HEK293T (cell line): ENCODE measurements around the gene EBP.
"Not testable (repeated sequence)": the region's sequence is repeated elsewhere in the genome, so short reads cannot be mapped to it uniquely, and the experiment has no call there.

Source experiments
- CTCF ChIA-PET: fragments of 350-600 bp; formaldehyde crosslinking; extraction: SDS; loops from one replicate; lab custom pipeline; 2021; ENCODE audit warnings: antibody characterized with exemption, inconsistent platforms; lab: Yijun Ruan, JAX
- POLR2A ChIA-PET: fragments of 350-600 bp; formaldehyde crosslinking; extraction: SDS; loops from one replicate; lab custom pipeline; 2020; ENCODE audit warnings: antibody characterized with exemption, inconsistent platforms; lab: Yijun Ruan, JAX
- DNase-seq: peaks from one replicate; pipeline ENCODE4 v3.0.0; 2012; ENCODE audit warnings: mixed read lengths; ENCODE audit errors: extremely low spot score
- ARNT ChIP-seq: fragments of 450-650 bp; IDR thresholded peaks from 2 replicates; pipeline ENCODE4 v1.6.1; 2017; ENCODE audit warnings: mild to moderate bottlenecking
- BHLHE40 ChIP-seq: fragments of 450-650 bp; IDR thresholded peaks from 2 replicates; pipeline ENCODE4 v1.6.1; 2016; ENCODE audit warnings: mild to moderate bottlenecking, moderate library complexity, borderline replicate concordance
- CTBP1 ChIP-seq: fragments of 450-650 bp; IDR thresholded peaks from 2 replicates; pipeline ENCODE4 v1.6.1; 2016; ENCODE audit warnings: borderline replicate concordance
- ELF4 ChIP-seq: fragments of 450-650 bp; IDR thresholded peaks from 2 replicates; pipeline ENCODE4 v1.6.1; 2017; ENCODE audit warnings: antibody characterized with exemption
- FOXA1 ChIP-seq: fragments of 450-650 bp; IDR thresholded peaks from 2 replicates; pipeline ENCODE4 v1.6.1; 2016; ENCODE audit warnings: mild to moderate bottlenecking
- FOXK2 ChIP-seq: fragments of 450-650 bp; IDR thresholded peaks from 2 replicates; pipeline ENCODE4 v1.6.1; 2016; ENCODE audit warnings: mild to moderate bottlenecking
- FOXM1 ChIP-seq: fragments of 450-650 bp; IDR thresholded peaks from 2 replicates; pipeline ENCODE4 v1.6.1; 2017; ENCODE audit warnings: mild to moderate bottlenecking, borderline replicate concordance
- HDGF ChIP-seq: fragments of 450-650 bp; IDR thresholded peaks from 2 replicates; pipeline ENCODE4 v1.6.1; 2017; ENCODE audit warnings: antibody characterized with exemption, borderline replicate concordance
- L3MBTL2 ChIP-seq: fragments of 450-650 bp; conservative IDR thresholded peaks from 2 replicates; pipeline ENCODE4 v1.6.1; 2016; ENCODE audit warnings: mild to moderate bottlenecking
- LEF1 ChIP-seq: fragments of 450-650 bp; IDR thresholded peaks from 2 replicates; pipeline ENCODE4 v1.6.1; 2017; ENCODE audit warnings: mild to moderate bottlenecking, borderline replicate concordance
- NFRKB ChIP-seq: fragments of 450-650 bp; IDR thresholded peaks from 2 replicates; pipeline ENCODE4 v1.6.1; 2016; ENCODE audit warnings: mild to moderate bottlenecking, moderate library complexity
- SP1 ChIP-seq: fragments of 450-650 bp; IDR thresholded peaks from 2 replicates; pipeline ENCODE4 v1.6.1; 2017
- SUZ12 ChIP-seq: fragments of 450-650 bp; IDR thresholded peaks from 2 replicates; pipeline ENCODE4 v1.6.1; 2016; ENCODE audit warnings: mild to moderate bottlenecking
- TARDBP ChIP-seq: fragments of 450-650 bp; IDR thresholded peaks from 2 replicates; pipeline ENCODE4 v1.6.1; 2016
- ZNF384 ChIP-seq: fragments of 450-650 bp; IDR thresholded peaks from 2 replicates; pipeline ENCODE4 v1.6.1; 2016
- TF ChIP-seq, protein P1 (sequence below): fragments of 450-650 bp; IDR thresholded peaks from 2 replicates; pipeline ENCODE4 v1.6.1; 2016

EBP gene

DNA sequence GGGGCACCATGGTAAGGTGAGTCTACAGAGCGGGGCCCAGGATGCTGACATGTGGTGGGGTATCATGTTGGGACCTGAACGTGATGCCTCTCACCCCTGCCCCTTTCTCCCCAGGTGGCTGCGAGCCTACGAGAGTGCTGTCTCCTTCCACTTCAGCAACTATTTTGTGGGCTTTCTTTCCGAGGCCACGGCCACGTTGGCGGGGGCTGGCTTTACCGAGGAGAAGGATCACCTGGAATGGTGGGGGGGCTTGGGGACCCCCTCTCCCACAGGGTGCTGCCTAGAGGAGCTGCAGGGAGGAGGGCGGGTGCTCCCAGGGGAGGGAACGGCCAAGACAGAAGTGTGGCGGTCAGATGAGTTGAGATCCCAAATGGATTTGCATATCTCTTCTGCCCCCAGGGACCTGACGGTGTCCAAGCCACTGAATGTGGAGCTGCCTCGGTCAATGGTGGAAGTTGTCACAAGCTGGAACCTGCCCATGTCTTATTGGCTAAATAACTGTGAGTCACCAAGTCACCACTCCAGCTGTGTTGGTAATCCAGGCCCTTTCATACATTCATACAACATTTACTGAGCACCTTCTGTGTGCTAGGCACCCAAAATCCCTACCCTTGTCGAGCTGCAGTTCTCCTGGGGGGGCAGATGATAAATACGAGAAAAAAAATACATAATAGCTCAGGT lies 7.3 kb upstream of the EBP start:
- TF ChIP-seq FOXM1 (no peak), ZNF384 (no peak), SP1 (no peak), TARDBP (no peak), FOXA1 (no peak), ELF4 (no peak), CTBP1 (no peak), BHLHE40 (no peak), LEF1 (no peak), HDGF (no peak), FOXK2 (no peak), SUZ12 (no peak), L3MBTL2 (no peak), NFRKB (no peak), ARNT (no peak)
- TF ChIP-seq, protein P1, sequence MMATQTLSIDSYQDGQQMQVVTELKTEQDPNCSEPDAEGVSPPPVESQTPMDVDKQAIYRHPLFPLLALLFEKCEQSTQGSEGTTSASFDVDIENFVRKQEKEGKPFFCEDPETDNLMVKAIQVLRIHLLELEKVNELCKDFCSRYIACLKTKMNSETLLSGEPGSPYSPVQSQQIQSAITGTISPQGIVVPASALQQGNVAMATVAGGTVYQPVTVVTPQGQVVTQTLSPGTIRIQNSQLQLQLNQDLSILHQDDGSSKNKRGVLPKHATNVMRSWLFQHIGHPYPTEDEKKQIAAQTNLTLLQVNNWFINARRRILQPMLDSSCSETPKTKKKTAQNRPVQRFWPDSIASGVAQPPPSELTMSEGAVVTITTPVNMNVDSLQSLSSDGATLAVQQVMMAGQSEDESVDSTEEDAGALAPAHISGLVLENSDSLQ, result no peak
- CTCF ChIA-PET, result no interaction called here
- DNase-seq, result no peak
- POLR2A ChIA-PET, result interaction anchor here (0.6 kb wide), 1 partner anchor 309 kb away, joined by 3 read pairs; no protein-coding TSS in a partner anchor

DNA sequence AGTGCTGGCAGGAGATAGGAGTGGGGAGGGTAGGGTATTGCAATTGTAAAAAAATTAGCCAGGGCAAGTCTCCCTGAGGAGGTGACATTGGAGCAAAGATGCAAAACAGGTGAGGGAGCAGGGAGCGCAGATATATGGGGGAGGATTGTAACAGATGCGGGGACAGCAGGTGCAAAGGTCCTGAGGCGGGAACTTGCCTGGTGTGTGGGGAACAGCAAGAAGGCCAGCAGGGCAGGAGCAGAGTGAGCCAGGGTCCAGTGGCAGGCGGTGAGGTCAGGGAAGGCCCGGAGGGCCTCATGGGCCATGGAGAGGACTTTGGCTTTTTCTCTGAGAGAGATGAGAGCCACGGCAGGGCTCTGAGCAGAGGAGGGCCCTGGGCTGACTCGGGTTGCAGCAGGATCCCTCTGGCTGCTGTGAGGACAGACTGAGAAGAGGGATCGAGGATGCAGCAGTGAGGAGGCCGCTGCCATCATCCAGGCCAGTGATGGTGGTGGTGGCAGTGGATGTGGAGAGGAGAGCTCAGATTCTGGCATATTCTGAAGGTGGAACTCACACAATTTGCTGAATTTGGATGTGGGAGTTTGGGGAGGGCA lies 6.6 kb upstream of the EBP start:
- DNase-seq, result no peak
- CTCF ChIA-PET, result no interaction called here
- POLR2A ChIA-PET, result no interaction called here
- TF ChIP-seq LEF1, result no peak
- TF ChIP-seq, protein P1, result no peak
- no peak for TF ChIP-seq BHLHE40
- no peak for TF ChIP-seq FOXM1
- TF ChIP-seq SP1, result no peak
- no peak for TF ChIP-seq NFRKB
- no peak for TF ChIP-seq FOXK2
- TF ChIP-seq SUZ12, result no peak
- no peak for TF ChIP-seq ARNT
- TF ChIP-seq ELF4, result no peak
- TF ChIP-seq CTBP1, result no peak
- TF ChIP-seq ZNF384, result no peak
- no peak for TF ChIP-seq FOXA1
- TF ChIP-seq L3MBTL2, result no peak
- TF ChIP-seq HDGF, result no peak
- no peak for TF ChIP-seq TARDBP

DNA sequence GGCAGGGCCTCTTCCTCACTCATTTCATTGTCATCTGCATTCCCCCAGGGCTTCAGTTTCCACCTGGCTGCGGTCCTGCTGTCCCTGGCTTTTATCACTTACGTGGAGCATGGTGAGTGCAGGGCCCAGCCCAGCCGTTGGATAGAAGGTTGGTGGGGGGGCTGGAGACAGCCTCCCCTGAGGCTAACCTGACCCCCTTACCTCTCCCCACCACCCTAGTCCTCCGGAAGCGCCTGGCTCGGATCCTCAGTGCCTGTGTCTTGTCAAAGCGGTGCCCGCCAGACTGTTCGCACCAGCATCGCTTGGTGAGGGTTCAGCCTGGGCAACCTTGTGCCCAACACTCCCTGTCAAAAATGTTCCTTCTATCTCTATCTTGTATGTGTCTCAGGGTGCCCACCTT lies 5.8 kb upstream of the EBP start:
- ChIA-PET CTCF (no interaction called here), POLR2A (no interaction called here)
- TF ChIP-seq ELF4 (no peak), L3MBTL2 (no peak), BHLHE40 (no peak), FOXA1 (no peak), SUZ12 (no peak), TARDBP (no peak), ARNT (no peak), CTBP1 (no peak), FOXM1 (no peak), LEF1 (no peak)
- TF ChIP-seq, protein P1, result no peak
- no peak for DNase-seq

DNA sequence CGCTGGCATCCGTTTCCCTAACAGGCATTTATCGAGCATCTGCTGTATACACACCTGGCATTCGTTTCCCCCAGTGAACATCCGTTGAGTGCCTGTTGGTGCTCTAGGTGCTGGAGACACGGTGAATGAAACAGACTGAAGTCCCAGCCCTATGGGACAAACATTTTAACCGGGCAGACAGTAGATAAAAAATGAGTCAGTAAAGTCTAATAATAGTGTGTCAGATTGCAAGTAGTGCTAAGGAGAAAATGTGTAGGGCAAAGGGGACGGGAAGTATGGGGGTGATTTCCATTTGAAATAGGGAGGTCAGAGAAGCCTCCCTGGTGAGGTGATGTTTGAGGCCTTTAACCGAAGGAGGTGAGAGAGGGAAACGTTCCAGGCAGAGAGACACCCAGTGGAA lies 5.3 kb upstream of the EBP start:
- ChIA-PET POLR2A (no interaction called here), CTCF (no interaction called here)
- no peak for TF ChIP-seq ARNT
- DNase-seq, result no peak

DNA sequence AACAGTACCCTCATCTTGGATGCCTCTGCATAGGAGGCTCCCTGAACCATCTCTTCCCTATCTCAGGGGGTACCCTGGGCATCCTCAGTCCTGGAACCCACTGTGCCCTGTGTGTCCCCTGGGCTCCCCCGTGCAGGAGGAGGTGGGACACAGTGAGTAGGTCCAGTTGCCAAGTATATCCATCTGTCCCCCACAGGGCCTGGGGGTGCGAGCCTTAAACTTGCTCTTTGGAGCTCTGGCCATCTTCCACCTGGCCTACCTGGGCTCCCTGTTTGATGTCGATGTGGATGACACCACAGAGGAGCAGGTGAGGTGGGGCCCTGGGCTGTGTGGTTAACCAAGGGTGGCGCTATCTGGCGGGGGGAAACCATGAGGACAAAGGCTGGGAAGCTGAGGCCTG lies 4.6 kb upstream of the EBP start:
- ChIA-PET POLR2A (no interaction called here), CTCF (no interaction called here)
- TF ChIP-seq TARDBP (no peak), NFRKB (no peak), FOXA1 (no peak), SUZ12 (no peak), FOXM1 (no peak), ARNT (no peak), SP1 (no peak), LEF1 (no peak), ZNF384 (no peak)

DNA sequence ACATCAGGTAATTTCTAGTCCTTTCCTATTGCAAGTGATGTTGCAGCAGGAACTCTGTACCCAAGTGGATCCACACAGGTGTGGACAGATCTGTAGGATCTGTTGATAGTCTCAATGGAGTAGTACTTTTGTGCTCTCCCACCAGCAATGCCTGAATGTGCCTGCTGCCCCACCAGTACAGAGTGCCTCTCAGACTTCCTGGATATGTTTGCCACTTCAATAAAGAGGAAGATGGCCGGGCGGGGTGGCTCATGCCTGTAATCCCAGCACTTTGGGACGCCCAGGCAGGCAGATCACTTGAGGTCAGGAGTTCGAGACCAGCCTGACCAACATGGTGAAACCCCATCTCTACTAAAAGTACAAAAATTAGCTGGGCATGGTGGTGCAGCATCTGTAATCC lies 2.1 kb upstream of the EBP start:
- POLR2A ChIA-PET, DNase-seq: not testable (repeated sequence)
- CTCF ChIA-PET, result interaction anchor here (0.6 kb wide), 1 partner anchor 9 kb away, joined by 3 read pairs; no protein-coding TSS in a partner anchor

More for the DNA sequence above, 4.6 kb upstream of the EBP start:
- DNase-seq, result no peak

DNA sequence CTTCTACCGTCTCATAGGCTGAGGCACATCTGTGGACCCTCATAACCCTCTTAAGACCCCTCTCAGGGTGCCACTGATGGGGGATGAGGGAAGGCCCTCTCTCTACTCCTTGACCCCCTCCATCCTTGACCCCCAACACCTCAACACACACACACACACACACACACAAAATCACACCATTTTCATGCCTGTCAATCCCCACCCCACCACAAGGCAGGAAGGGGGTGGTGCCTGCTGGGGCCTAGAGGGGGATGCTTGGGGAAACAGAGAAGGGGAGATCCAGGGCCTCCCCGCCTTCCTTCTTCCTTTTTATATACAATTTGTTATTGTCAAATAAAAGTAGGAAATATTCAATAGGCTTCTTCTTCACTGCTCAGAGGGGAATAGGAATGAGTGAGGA lies 1.2 kb upstream of the EBP start:
- TF ChIP-seq FOXM1 (no peak), L3MBTL2 (no peak), SUZ12 (no peak), ZNF384 (no peak), FOXA1 (no peak), HDGF (no peak), FOXK2 (no peak), TARDBP (no peak), BHLHE40 (no peak), NFRKB (no peak), CTBP1 (no peak), ARNT (no peak), LEF1 (no peak), SP1 (no peak), ELF4 (no peak)
- TF ChIP-seq, protein P1, result no peak
- ChIA-PET CTCF (no interaction called here), POLR2A (no interaction called here)
- DNase-seq, result no peak
